IMR-90 (cell line): ENCODE data around the gene TIGD1. TPM values are rescaled to one million over a fixed set of nuclear protein-coding genes. Genes with fewer than 3 reads are reported as not detected.

ENCODE experiments used
- ATAC-seq: fragments of 200-7000 bp; cut with Tn5 transposase; 2 replicates; pipeline ENCODE4 v1.9.1; 2020; ENCODE audit warnings: low read depth, mild to moderate bottlenecking, moderate library complexity
- BruUV-seq: library from RNA; stranded (reverse); fragments of 400-500 nt; replicated peaks from 2 replicates; lab custom pipeline; 2021; lab: Mats Ljungman, UMichigan
- CTCF ChIA-PET: fragments of 300-600 bp; formaldehyde crosslinking; extraction: SDS; loops from one replicate; lab custom pipeline; 2021; ENCODE audit warnings: antibody characterized with exemption; lab: Yijun Ruan, JAX
- POLR2A ChIA-PET: fragments of 300-600 bp; sonication (Branson Sonifier 250); formaldehyde crosslinking; loops from one replicate; lab custom pipeline; 2022; ENCODE audit warnings: antibody characterized with exemption; ENCODE audit not compliant: unreplicated experiment; lab: Charles Lee
- DNase-seq: peaks from one replicate; pipeline ENCODE4 v3.0.0; 2013
- H2AFZ ChIP-seq: replicated peaks from 2 replicates; pipeline ENCODE3; 2013; ENCODE audit warnings: low read length, mild to moderate bottlenecking; ENCODE audit not compliant: poor library complexity
- H2AK5ac ChIP-seq: 2 replicates; pipeline ENCODE4 v1.6.1; 2013; ENCODE audit warnings: low read depth, low read length, inconsistent platforms
- H2AK9ac ChIP-seq: replicated peaks from 2 replicates; pipeline ENCODE3; 2013; ENCODE audit warnings: mild to moderate bottlenecking, low read depth, low read length, moderate library complexity; ENCODE audit not compliant: poor library complexity
- H2BK120ac ChIP-seq: 2 replicates; pipeline ENCODE4 v1.6.1; 2013; ENCODE audit warnings: low read depth, low read length, inconsistent platforms
- H2BK15ac ChIP-seq: 3 replicates; pipeline ENCODE4 v1.6.1; 2013; ENCODE audit warnings: low read depth, low read length, inconsistent platforms
- H2BK20ac ChIP-seq: 2 replicates; pipeline ENCODE4 v1.6.1; 2013; ENCODE audit warnings: low read depth, mild to moderate bottlenecking, inconsistent platforms, low read length, moderate library complexity
- H2BK5ac ChIP-seq: 2 replicates; pipeline ENCODE4 v1.6.1; 2013; ENCODE audit warnings: mild to moderate bottlenecking, low read depth, low read length, inconsistent platforms; ENCODE audit not compliant: poor library complexity, severe bottlenecking
- H3K14ac ChIP-seq: replicated peaks from 2 replicates; pipeline ENCODE4 v1.6.1; 2013; ENCODE audit warnings: low read depth, low read length, inconsistent platforms
- H3K18ac ChIP-seq: 2 replicates; pipeline ENCODE4 v1.6.1; 2013; ENCODE audit warnings: low read depth, low read length, control low read depth
- H3K23ac ChIP-seq: 2 replicates; pipeline ENCODE4 v1.6.1; 2013; ENCODE audit warnings: low read depth, low read length, inconsistent platforms
- H3K27ac ChIP-seq: 2 replicates; pipeline ENCODE4 v1.5.1; 2013; ENCODE audit warnings: mild to moderate bottlenecking, control low read depth, low read length; ENCODE audit not compliant: insufficient read depth
- H3K27me3 ChIP-seq: 2 replicates; pipeline ENCODE4 v1.6.1; 2013; ENCODE audit warnings: low read length; ENCODE audit not compliant: control insufficient read depth, insufficient read depth
- H3K36me3 ChIP-seq: 2 replicates; pipeline ENCODE4 v1.6.1; 2013; ENCODE audit warnings: low read length, mixed read lengths; ENCODE audit not compliant: control insufficient read depth, insufficient read depth
- H3K4ac ChIP-seq: 2 replicates; pipeline ENCODE4 v1.6.1; 2013; ENCODE audit warnings: low read depth, low read length, inconsistent platforms
- H3K4me1 ChIP-seq: 2 replicates; pipeline ENCODE4 v1.6.1; 2013; ENCODE audit warnings: low read length, mixed read lengths; ENCODE audit not compliant: control insufficient read depth, insufficient read depth
- H3K4me2 ChIP-seq: 2 replicates; pipeline ENCODE4 v1.6.1; 2013; ENCODE audit warnings: low read depth, mild to moderate bottlenecking, control low read depth, low read length, moderate library complexity
- H3K4me3 ChIP-seq: 2 replicates; pipeline ENCODE4 v1.5.1; 2013; ENCODE audit warnings: low read depth, mild to moderate bottlenecking, control low read depth, low read length, moderate library complexity; ENCODE audit not compliant: insufficient read depth
- H3K56ac ChIP-seq: 2 replicates; pipeline ENCODE4 v1.6.1; 2013; ENCODE audit warnings: low read length, inconsistent platforms; ENCODE audit not compliant: insufficient read depth; ENCODE audit errors: extremely low read depth
- H3K79me1 ChIP-seq, 2 experiments: 2 replicates each; pipeline ENCODE4 v1.6.1; 2013; ENCODE audit warnings: low read length in 2 of 2, inconsistent platforms in 1 of 2, low read depth in 1 of 2
- H3K9ac ChIP-seq: 2 replicates; pipeline ENCODE4 v1.6.1; 2013; ENCODE audit warnings: low read depth, low read length, control low read depth
- H3K9me1 ChIP-seq: 2 replicates; pipeline ENCODE4 v1.6.1; 2013; ENCODE audit warnings: low read length, inconsistent platforms; ENCODE audit not compliant: insufficient read depth
- H3K9me3 ChIP-seq: 2 replicates; pipeline ENCODE4 v1.6.1; 2013; ENCODE audit warnings: low read length; ENCODE audit not compliant: control insufficient read depth, insufficient read depth
- H4K20me1 ChIP-seq: 2 replicates; pipeline ENCODE4 v1.6.1; 2013; ENCODE audit warnings: low read length, inconsistent platforms; ENCODE audit not compliant: insufficient read depth
- H4K5ac ChIP-seq: 2 replicates; pipeline ENCODE4 v1.6.1; 2013; ENCODE audit warnings: mild to moderate bottlenecking, low read depth, low read length, control low read depth
- H4K8ac ChIP-seq, 2 experiments: 2 replicates each; pipeline ENCODE4 v1.6.1; 2013; ENCODE audit warnings: low read depth in 2 of 2, low read length in 2 of 2, control low read depth in 1 of 2, inconsistent platforms in 1 of 2
- H4K91ac ChIP-seq: 2 replicates; pipeline ENCODE4 v1.6.1; 2013; ENCODE audit warnings: low read depth, low read length, inconsistent platforms; ENCODE audit not compliant: insufficient read depth
- CHD1 ChIP-seq: IDR thresholded peaks from 2 replicates; pipeline ENCODE4 v1.6.1; 2012; ENCODE audit warnings: low read depth, low read length, improper control_type of control experiment
- ELK1 ChIP-seq: fragments of 150-350 bp; IDR thresholded peaks from 2 replicates; pipeline ENCODE4 v1.6.1; 2016; ENCODE audit warnings: low read depth, mild to moderate bottlenecking, low read length, moderate library complexity, borderline replicate concordance
- FOS ChIP-seq: fragments of 150-350 bp; IDR thresholded peaks from 2 replicates; pipeline ENCODE4 v1.6.1; 2016; ENCODE audit warnings: low read depth, low read length
- MXI1 ChIP-seq: IDR thresholded peaks from 2 replicates; pipeline ENCODE4 v1.6.1; 2012; ENCODE audit warnings: low read depth, mild to moderate bottlenecking, low read length, moderate library complexity, borderline replicate concordance
- NFE2L2 ChIP-seq: fragments of 150-350 bp; IDR thresholded peaks from 2 replicates; pipeline ENCODE4 v1.6.1; 2016; ENCODE audit warnings: low read depth, mild to moderate bottlenecking, low read length
- RCOR1 ChIP-seq: IDR thresholded peaks from 2 replicates; pipeline ENCODE4 v1.6.1; 2012; ENCODE audit warnings: mild to moderate bottlenecking, low read length, improper control_type of control experiment; ENCODE audit not compliant: insufficient replicate concordance
- SMC3 ChIP-seq: fragments of 150-350 bp; IDR thresholded peaks from 2 replicates; pipeline ENCODE4 v1.6.1; 2016; ENCODE audit warnings: low read depth, mild to moderate bottlenecking, antibody characterized with exemption, low read length, moderate library complexity
- WGBS, 2 experiments: methylation state at CpG; one replicate each; pipeline versions ENCODE4 v1.1.5 to v1.1.7; 2013; ENCODE audit warnings: missing lambda C conversion rate in 2 of 2; ENCODE audit not compliant: insufficient read length in 1 of 2; ENCODE audit errors: extremely low coverage in 2 of 2; 5-methylcytosine and 5-hydroxymethylcytosine counted together
- dilution Hi-C: fragments of 300-500 bp; cut with HindIII; formaldehyde crosslinking; loops from one replicate; pipeline ENCODE4 v1.14.3; 2018; ENCODE audit warnings: low sequenced_read_pairs; ENCODE audit not compliant: unreplicated experiment
- in situ Hi-C: fragments of 300-500 bp; cut with MboI; formaldehyde crosslinking; loops from 3 replicates; pipeline ENCODE4 v1.14.3; 2019; ENCODE audit warnings: low sequenced_read_pairs, inconsistent platforms, mixed read lengths
- intact Hi-C: fragments of 100-400 bp; cut with micrococcal nuclease; formaldehyde crosslinking; loops from 2 replicates; pipeline ENCODE4 v1.10.0; 2022
- polyA plus RNA-seq, 3 experiments: library from polyadenylated mRNA; depleted of rRNA; stranded (reverse); fragments of >200 nt; gene quantifications; 2 replicates each; pipeline ENCODE4 v1.2.3, GENCODE V29; 2012; ENCODE audit warnings: low replicate concordance in 1 of 3
- total RNA-seq: library from RNA; depleted of rRNA; stranded (reverse); fragments of >200 nt; gene quantifications from 2 replicates; pipeline ENCODE4 v1.2.3, GENCODE V29; 2012

The TIGD1 gene
- total and polyA plus RNA-seq, 2 of the 4 experiments (the other 2 are of a cell fraction), result 2.7 to 2.9 TPM

GRCh38 chr2:232528746-232529460 lies 21.5 kb downstream of the TIGD1 start:
- ATAC-seq, result no peak
- CTCF ChIA-PET, result no interaction called here
- POLR2A ChIA-PET, result no interaction called here
- H3K14ac ChIP-seq, result no peak overlapping the region
- in situ Hi-C loops (no loop called here), intact Hi-C loops (no loop called here), dilution Hi-C loops (no loop called here)
- 60% methylated on average over 6 of the region's 11 CpGs; no CpG with 5 or more reads in 1 of the 2 experiments for WGBS, 2 experiments
- H3K79me1 ChIP-seq, result no peaks in the 10 kb centered on the region
- no peak overlapping the region for H3K27ac ChIP-seq
- H2AFZ ChIP-seq, result no peak overlapping the region
- no TSS peak for BruUV-seq
- H2BK15ac ChIP-seq, result no peak overlapping the region
- no peak overlapping the region for H3K4me3 ChIP-seq
- H3K56ac ChIP-seq, result no peak overlapping the region
- H3K27me3 ChIP-seq, result peaks cover 38% of the 10 kb centered on the region
- no peak overlapping the region for H3K9ac ChIP-seq
- H2AK9ac ChIP-seq, result no peak overlapping the region
- no peak overlapping the region for H4K91ac ChIP-seq
- no peak overlapping the region for H2BK20ac ChIP-seq
- H2AK5ac ChIP-seq, result no peak overlapping the region
- no peak overlapping the region for H3K4me2 ChIP-seq
- H3K23ac ChIP-seq, result no peak overlapping the region
- H2BK5ac ChIP-seq, result no peak overlapping the region
- no peak overlapping the region for H3K4ac ChIP-seq
- TF ChIP-seq MXI1, result no peak
- TF ChIP-seq NFE2L2, result no peak
- no peak for TF ChIP-seq RCOR1
- no peak for TF ChIP-seq CHD1
- no peak for TF ChIP-seq SMC3
- no peak for TF ChIP-seq ELK1
- no peak for TF ChIP-seq FOS
- DNase-seq, result no peak
- H2BK120ac ChIP-seq, result no peak overlapping the region
- H3K4me1 ChIP-seq, result no peaks in the 10 kb centered on the region
- no peaks in the 10 kb centered on the region for H4K20me1 ChIP-seq
- no peaks in the 10 kb centered on the region for H3K9me1 ChIP-seq
- no peak overlapping the region for H3K18ac ChIP-seq
- no peak overlapping the region for H4K8ac ChIP-seq
- H3K9me3 ChIP-seq, result no peaks in the 10 kb centered on the region
- no peak overlapping the region for H4K5ac ChIP-seq
- no peaks in the 10 kb centered on the region for H3K36me3 ChIP-seq
